ENCODE measurements around the gene MTG2.

The MTG2 gene

DNA sequence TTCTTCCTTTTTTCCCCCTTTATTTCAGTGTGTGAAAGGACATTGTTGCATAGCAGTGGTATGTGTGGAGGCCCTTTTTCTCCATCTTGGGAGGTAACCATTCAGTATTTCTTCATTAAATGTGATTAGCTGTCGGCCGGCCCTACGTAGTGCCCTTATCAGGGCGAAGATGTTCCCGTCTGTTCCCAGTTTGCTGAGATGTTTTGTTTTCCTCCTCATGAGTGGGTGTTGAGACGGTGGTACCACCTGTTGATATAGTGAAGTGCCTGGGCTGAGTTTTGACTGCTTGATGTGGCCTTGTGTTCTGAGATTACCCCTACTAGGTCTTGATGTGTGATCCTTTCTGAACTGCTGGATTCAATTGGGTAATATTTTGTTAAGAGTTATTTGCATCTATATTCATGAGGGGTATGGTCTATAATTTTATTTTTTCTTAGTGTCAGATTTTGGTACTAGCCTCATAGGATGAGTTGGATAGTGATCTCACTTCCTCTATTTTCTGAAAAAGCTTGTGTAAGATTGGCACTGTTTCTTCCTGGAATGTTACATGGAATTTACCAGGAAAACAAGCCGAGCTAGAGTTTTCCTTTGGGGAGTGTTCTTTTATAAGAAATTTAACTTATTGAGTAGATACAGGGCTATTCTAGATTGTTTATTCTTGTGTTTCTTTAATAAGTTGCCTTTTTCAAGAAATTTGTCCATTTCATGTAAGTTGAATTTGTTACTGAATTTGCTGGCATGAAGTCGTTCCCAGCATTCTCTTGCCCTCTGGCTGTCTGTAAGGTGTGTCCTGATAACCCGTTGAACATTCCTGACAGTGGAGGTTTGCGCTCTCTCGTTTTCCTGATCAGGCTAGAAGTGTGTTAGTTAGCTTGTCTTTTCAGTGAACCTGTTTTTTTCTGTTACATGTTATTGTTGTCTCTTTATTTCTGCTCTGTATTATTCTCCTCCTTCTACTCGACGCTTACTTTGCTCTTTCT is 4.3 kb downstream of the MTG2 start:
- DNase-seq (ENCODE audit: low read depth): no peak

DNA sequence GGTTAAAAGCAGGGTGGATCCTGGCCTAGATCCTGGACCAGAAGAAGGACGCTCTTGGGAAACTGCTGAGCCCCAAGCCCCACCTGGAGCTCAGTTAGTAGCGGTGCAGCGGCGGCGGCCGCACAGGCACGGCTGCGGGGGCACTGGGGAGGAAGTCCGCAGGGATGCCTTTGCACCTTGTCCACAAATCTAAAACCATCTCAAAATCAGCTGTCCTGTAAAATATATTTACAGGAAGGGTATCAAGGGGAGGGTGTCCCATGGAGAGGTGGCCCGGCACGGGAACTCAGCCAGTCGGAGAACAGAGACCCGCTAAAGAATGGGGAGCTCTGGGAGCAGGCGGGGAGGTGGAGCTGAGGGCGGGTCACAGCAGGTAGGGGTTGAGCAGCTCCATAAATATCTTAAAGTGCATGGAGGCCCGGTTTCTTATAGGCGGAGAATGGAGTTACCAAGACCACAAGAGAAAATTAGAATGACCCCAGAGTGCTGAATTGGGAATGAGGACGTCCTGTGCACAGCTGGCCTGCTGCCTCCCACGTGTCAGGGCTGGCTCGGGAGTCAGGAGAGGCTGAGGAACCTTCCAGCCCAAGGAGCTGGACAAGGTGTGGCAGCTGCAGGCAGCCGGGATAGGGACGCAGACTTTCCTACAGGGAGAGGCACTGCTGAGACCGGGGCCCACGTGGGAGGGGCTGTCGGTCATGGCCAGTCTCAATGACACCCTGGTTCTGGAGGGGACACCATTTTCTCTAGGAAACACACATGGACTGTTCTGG is 8.0 kb downstream of the MTG2 start:
- DNase-seq (ENCODE audit: low read depth): no peak

DNA sequence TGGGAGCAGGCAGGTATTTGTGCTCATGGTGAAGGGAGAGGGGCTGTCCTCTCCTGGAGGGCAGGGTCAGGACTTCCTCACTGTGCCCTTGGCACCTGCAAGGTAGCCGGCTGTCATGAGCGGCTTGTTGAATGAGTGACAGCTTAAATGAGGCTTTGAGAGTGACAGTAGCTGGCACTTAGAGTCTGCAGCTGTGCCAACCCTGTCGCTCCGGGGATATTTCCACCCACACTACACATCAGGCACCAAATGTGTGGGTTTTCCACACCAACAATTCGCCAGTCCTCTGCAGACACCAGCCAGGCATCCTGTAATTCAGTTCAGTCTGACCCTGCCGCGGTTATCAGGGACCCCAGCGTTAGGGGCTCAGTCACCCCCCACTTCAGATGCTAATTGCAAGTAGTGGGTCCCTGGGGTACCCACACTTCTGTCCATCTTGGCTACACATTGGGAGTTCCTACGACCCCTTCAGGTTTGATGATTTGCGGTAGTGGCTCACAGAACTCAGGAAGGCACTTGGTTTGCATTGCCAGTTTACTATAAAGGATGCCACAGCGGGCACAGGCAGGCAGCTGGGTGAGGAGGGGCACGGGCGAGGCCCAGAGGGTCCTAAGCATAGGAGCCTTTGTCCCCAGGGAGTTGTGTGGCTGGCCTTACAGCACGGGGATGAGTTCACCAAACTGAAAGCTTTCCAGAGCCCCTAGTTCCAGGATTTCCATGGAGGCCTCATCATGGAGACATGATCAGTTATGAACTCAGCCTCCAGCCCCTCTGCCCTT is 9.1 kb downstream of the MTG2 start:
- no peak for DNase-seq (ENCODE audit: low read depth)

DNA sequence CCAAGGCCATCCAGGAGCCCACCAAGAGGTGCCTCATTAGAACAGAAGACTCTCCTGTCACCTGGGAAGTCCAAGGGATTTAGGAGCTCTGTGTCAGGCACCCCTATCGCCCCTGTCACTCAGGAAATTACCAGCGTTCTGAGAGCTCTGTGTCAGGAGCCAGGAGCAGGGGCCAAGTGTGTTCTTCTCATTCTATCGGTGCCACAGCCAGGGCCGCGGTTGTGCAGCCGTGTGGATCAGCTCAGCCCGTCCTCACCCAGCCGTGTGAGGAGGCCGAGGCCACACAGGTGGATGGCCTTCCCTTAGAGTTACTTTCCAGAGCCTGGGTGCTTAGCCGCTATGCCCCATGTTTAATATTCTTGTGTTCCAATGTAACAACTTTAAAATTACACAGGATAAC is 9.8 kb downstream of the MTG2 start:
- no peak for DNase-seq (ENCODE audit: low read depth)

DNA sequence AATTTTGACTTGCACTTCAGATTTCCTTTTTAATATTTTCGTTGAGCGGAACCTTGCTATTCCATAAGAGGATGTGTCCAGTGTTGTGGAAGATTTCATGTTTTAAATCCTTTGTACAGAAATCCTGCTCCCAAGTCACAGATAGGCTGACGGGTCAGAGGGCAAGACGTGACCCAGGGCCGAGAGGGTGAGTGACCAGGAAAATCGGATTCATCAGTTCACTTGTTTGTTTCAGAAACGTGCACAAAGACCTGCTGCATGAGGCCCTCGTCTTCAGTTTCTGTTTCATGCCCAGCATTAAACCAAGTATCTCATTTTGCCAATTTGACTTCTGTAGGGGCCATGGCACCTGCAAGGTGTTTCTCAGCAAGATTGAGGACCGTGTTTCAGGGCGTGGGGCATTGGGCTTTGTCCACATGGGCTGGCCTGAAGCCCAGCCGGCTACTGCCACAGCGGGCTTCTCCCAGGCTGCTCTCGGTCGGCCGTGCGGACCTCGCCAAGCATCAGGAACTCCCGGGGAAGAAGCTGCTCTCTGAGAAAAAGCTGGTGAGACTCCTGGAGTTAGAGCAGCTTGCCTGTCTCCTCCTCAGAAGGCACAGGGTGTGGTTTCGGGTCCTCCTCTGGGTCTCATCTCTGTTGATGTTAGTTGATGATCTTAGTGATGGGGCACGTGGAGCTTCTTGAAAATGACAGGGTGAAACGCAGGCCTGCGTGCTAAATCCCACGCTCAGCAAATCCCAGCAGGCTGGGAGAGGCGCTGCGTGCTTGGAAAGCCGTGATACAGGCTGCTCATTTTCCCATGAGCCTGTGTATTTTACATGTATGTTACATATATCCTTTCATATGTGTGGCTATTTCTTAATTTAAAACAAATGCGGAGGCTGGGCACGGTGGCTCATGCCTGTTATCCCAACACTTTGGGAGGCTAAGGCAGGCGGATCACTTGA is 10.5 kb downstream of the MTG2 start:
- DNase-seq (ENCODE audit: low read depth): no peak

DNA sequence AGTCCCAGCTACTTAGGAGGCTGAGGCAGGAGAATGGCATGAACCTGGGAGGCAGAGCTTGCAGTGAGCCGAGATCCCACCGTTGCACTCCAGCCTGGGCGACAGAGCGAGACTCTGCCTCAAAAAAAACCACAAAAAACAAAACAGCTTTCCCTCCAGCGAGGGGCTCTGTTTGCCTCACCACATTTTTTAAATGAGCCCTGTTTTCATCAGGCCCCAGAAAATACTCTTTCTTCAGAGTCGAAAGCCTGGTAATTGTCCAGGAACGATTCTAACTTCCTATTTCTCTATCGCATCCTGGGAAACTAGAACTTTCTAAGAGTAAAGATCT is 12.2 kb downstream of the MTG2 start:
- no peak for DNase-seq (ENCODE audit: low read depth)

DNA sequence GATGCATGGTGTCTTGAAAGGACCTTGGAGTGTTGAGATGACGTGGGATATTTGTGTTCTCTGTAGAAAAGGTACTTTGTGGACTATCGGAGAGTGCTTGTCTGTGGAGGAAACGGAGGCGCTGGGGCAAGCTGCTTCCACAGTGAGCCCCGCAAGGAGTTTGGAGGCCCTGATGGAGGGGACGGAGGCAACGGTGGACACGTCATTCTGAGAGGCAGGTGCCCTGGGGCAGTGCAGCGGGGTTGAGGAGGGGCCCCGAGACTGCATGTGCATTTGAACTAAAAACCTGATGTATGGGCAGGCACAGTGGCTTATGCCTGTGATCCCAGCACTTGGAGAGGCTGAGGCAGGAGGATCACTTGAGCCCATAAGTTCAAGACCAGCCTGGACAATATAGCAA is 12.9 kb downstream of the MTG2 start:
- no peak for DNase-seq (ENCODE audit: low read depth)

DNA sequence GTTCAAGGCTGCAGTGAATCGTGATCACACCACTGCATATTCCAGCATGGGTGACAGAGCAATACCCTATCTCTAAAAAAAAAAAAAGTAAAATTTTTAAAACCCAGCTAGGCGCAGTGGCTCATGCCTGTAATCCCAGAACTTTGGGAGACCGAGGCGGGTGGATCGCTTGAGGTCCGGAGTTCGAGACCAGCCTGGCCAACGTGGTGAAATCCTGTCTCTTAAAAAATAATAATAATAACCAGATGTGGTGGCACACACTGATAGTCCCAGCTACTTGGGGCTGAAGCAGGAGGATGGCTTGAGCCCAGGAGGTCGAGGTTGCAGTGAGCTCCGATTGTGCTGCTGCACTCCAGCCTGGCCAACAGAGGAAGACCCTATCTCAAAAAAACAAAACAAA is 13.5 kb downstream of the MTG2 start:
- DNase-seq (ENCODE audit: low read depth): no peak

DNA sequence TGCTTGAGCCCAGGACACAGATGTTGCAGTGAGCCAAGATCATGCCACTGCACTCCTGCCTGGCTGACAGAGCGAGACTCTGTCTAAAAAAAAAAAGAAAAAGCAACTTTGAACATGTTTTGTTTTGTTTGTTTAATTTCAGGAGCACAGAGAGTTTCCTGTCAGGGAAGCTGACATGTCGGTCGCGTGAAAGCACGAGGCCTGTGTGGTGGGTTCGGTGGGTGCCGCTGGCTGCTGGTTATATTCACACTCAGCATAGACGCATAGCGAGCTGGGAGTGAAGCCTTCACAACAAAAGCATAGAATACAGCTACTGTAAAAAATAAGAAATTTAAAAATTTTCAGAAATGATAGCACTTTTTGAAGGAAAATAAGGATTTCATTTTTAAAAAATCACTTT is 14.5 kb downstream of the MTG2 start:
- DNase-seq (ENCODE audit: low read depth): no peak

DNA sequence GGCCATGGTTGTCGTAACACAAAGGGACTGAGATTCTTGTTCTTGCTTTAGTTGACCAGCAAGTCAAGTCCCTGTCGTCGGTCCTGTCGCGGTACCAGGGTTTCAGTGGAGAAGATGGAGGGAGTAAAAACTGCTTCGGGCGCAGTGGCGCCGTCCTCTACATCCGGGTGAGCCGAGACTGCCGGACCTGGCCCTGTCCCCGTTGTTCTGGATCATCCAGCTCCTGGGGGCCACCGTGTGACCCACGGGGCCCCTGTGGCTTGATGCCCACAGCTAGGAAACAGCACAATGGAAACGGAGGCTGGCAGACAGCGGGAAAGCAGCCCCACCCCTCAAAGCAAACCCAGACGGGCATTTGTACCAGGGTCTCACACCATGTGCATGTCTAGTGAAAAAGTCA is 15.0 kb downstream of the MTG2 start:
- DNase-seq (ENCODE audit: low read depth): no peak

DNA sequence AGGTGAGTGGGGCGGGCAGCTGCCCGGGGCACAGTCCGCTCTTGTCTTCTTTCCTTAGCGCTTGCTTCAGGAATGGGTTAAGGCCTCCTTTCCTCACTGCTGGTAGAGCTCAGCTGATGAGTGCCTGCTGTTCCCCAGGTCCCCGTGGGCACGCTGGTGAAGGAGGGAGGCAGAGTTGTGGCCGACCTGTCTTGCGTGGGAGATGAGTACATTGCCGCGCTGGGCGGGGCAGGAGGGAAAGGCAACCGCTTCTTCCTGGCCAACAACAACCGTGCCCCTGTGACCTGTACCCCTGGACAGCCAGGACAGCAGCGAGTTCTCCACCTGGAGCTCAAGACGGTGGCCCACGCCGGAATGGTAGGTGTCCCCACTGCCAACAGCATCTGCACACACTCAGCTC is 15.7 kb downstream of the MTG2 start:
- no peak for DNase-seq (ENCODE audit: low read depth)

DNA sequence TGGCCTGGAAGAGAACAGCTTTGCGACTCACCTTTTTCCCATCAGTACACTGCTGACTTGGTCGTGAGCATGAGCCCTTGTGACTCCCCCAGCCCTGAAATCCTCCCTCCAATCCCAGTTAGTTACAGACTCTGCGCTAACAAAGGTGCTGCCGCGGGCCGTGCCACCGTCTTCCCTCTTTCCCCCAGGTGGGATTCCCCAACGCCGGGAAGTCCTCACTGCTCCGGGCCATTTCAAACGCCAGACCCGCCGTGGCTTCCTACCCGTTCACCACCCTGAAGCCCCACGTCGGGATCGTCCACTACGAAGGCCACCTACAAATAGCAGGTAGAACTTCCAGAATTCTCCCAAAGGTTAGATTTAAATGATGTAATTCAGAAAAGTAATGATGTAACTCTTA is 16.1 kb downstream of the MTG2 start:
- DNase-seq (ENCODE audit: low read depth): no peak

DNA sequence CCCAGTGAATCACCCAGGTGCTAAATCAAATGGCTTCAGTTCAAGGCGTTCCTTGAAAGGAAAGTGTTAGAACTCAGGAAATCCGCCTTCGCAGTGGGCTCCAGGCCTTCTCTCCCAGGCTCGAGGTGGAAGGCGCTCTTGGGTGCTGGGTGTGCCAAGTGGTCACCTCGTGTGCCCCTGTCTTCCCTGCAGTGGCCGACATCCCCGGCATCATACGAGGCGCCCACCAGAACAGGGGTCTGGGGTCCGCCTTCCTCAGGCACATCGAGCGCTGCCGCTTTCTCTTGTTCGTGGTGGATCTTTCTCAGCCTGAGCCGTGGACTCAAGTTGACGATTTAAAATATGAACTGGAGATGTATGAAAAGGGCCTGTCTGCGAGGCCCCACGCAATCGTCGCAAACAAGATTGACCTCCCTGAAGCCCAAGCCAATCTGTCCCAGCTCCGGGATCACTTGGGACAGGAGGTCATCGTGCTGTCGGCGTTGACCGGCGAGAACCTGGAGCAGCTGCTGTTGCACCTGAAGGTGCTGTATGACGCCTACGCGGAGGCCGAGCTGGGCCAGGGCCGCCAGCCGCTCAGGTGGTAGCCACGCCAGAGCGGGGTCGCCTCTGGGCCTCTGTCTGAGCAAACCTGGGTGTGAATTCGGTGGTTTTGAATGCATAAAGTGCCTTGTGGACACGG is 17.8 kb downstream of the MTG2 start:
- no peak for DNase-seq (ENCODE audit: low read depth)

DNA sequence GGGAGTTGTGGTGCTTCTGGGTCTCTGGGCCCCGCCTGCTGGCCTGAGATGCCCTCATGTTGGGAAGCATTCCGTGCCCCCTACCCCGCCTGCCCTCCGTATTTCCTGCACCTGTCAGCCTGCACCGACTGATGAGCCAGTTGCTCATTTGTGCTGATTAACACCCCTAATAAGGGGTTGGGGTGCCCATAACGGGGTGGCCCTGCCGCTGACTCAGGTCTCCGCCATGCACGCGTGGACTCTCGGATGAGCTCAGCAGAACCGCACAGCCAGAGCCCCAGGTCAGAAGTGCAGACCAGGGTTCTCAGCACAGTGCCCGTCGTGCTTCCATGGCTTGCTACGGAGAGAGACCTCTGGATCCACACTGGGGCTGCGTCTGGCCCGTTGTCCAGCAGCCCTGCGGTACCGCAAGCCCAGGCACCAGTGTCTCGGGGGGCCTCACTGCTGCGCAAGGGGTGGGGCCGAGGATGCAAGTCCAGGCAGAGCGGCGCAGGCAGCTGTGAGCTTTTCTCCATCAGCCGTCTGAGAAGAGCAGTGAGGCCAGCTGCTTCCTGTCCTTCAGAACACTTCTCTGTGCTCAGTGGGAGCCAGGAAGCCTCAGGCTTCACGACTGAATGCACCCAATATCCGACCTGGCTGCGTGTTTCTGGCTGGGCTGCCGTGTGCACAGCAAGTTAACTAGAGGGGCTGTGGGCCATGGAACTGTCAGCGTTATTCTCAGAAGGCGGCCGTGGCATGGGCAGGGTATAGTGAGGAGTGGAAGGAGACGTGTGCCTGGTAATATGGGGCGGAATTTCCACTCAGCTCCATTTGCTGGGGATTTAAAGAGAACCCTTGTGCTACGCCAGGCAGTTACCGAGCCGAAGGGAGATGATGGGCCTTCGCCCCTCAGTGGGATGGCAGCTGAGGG is 18.6 kb downstream of the MTG2 start:
- no peak for DNase-seq (ENCODE audit: low read depth)

DNA sequence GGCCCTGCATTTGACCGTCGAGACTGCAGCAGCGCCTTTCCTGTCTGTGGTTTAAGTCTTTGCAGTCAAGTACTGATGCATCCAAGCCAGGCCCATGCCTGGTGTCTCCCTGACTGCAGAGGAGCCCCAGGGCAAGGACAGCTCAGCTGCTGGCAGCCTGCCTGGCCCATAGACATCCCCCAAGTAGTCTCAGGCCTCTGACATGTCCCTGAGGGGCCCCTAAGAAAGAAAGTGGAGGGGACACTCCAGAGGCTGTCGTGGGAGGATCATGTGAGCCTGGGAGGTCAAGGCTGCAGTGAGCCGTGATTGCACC is 19.2 kb downstream of the MTG2 start:
- DNase-seq (ENCODE audit: low read depth): no peak

DNA sequence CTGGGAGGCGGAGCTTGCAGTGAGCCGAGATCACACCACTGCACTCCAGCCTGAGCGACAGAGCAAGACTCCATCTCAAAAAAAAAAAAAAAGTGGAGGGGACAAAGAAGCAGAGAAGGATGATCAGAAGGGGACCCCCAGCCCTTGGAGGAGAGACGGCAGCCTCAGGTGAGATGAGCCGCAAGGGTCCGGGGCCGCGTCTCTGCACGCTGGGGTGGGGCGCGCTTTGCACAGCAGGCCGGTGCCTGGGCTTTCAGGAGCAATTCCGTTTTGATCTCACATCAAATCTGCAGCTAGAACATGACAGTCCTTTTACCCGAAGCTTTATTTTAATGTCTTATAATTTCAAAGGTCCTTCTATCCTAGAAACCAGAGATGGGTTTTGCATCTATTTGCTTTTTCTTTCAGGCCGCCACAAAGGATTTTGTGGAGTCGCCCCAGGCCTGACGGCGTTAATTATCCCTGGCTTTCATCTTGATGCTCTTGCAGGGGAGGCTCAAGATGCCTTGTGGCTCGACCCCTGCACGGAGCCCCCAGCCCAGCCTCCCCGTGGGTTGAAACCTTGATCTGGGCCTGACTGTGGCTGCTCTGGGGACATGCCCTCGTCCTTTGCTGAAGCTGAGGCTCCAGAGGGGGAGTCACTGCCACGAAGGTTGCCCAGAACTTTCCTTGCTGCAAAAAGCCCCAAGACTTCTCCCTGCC is 20.0 kb downstream of the MTG2 start:
- DNase-seq (ENCODE audit: low read depth): no peak

DNA sequence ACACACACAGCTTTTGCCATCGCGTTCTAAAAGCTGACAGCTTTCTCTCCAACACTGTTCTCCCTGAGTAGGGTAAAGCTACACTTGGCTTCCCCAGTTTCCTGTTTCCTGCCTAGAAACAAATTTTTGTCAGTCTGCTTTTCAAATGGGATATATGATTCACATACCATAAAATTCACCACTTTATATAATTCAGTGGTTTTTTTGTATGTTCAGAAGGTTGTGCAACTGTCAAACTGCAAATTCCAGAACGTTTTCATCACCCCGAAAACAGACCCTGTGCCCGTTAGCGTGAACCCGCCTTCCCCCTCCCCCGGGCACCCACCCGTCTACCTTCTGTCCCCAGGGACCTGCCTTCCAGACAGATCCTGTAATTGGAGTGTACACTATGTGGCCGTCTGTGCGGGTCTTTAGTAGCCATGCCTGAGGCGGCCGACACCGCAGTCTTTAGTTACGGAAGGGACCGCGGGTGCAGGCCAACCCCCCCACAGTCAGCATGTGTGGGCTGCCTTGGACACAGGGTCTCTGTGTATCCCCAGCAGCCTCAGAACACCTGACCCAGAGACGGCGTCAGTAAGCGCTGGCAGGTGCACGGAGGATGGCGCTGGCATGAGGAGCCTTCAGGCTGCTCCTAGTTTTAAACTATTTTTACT is 20.7 kb downstream of the MTG2 start:
- DNase-seq (ENCODE audit: low read depth): no peak

DNA sequence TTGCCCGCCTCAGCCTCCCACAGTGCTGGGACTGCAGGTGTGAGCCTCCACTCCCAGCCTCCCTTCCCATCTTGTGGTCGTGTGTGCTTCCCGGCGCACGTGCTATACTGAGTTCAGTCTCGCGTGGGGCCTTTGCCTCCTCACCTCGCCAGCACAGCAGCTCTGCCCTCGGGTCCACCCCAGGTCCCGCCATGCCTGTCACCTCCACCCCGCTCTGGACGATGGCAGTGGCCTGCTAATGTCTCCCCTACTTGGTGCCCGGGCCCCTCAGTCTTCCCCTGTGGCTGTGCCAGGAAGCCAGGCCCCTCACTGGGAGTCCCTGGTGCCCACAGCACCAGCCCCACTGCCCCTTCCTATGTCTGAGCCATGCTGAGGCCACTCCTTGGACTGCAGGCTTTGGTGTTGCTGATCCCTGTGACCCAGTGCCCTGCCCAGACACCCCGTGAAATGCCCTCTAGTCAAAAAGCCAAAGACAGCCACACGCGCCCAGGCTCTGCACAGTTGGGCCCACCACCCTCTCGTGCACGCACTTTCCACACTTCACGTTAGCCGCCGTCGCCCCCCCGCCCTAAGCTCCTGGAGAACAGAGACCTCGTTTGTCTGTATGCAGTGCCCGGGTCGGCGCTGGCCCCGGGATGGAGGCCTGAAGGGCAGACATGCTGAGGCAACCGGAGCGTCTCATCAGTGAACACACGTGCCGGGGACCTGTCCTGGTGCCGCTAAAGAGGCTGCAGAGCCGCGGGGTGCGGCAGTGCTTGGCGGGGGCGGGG is 23.0 kb downstream of the MTG2 start:
- no peak for DNase-seq (ENCODE audit: low read depth)

Data from activated T-cell treated with anti-CD3 and anti-CD28 coated beads for 48 hours (primary cell).